ENCODE data around the gene SYNE3. TPM values are rescaled to one million over a fixed set of nuclear protein-coding genes. Genes with fewer than 3 reads are reported as not detected.

The SYNE3 gene
- total and polyA plus RNA-seq, 2 experiments from 2014 or later, result 0.16 to 2.4 TPM

GRCh38 chr14:95471016-95471415 lies 45.4 kb downstream of the SYNE3 start:
- WGBS (ENCODE audit: low lambda C conversion rate, missing lambda C conversion rate), result 88% methylated on average over 2 of the region's 2 CpGs
- Histone ChIP-seq H3K4me2 (no peak overlapping the region), H3K9me3 (ENCODE audit: low read depth) (no peaks in the 10 kb centered on the region), H3K9me2 (replicated peaks; ENCODE audit: insufficient read depth) (no peaks in the 10 kb centered on the region), H3K36me3 (replicated peaks; ENCODE audit: insufficient read depth, low read depth) (no peaks in the 10 kb centered on the region), H3K4me1 (ENCODE audit: insufficient read depth) (peaks cover 12% of the 10 kb centered on the region), H3K79me2 (no peaks in the 10 kb centered on the region), H3K4me3 (no peak overlapping the region), H3K27me3 (no peaks in the 10 kb centered on the region), H4K20me1 (ENCODE audit: insufficient read depth, poor library complexity, severe bottlenecking) (no peaks in the 10 kb centered on the region), H3K27ac (no peak overlapping the region), H2AFZ (no peak overlapping the region)
- TF ChIP-seq CTCF (IDR thresholded peaks at IDR 0.05; ENCODE audit: poor library complexity), result no peak
- TF ChIP-seq EZH2phosphoT487 (IDR thresholded peaks at IDR 0.05; ENCODE audit: low read depth, severe bottlenecking, unreplicated experiment), result no peak
- TF ChIP-seq EZH2 (IDR thresholded peaks at IDR 0.05; ENCODE audit: borderline replicate concordance), result no peak
- no peak for DNase-seq (ENCODE audit: low spot score)

- H3K4me1 ChIP-seq (ENCODE audit: insufficient read depth), result peaks cover 12% of the 10 kb centered on the region
- TF ChIP-seq CTCF (IDR thresholded peaks at IDR 0.05; ENCODE audit: poor library complexity), result no peak
- no peak for TF ChIP-seq EZH2 (IDR thresholded peaks at IDR 0.05; ENCODE audit: borderline replicate concordance)
- TF ChIP-seq EZH2phosphoT487 (IDR thresholded peaks at IDR 0.05; ENCODE audit: low read depth, severe bottlenecking, unreplicated experiment), result no peak
Measured at GRCh38 chr14:95469134-95469481, 47.3 kb downstream of the SYNE3 start.

GRCh38 chr14:95468448-95469133 lies 47.9 kb downstream of the SYNE3 start:
- Histone ChIP-seq H3K36me3 (replicated peaks; ENCODE audit: insufficient read depth, low read depth) (no peaks in the 10 kb centered on the region), H3K79me2 (no peaks in the 10 kb centered on the region), H3K27me3 (no peaks in the 10 kb centered on the region), H2AFZ (no peak overlapping the region), H3K9me3 (ENCODE audit: low read depth) (no peaks in the 10 kb centered on the region), H3K4me1 (ENCODE audit: insufficient read depth) (peaks cover 12% of the 10 kb centered on the region), H3K4me3 (no peak overlapping the region), H4K20me1 (ENCODE audit: insufficient read depth, poor library complexity, severe bottlenecking) (no peaks in the 10 kb centered on the region), H3K27ac (peak overlapping the region; percentile 94), H3K9me2 (replicated peaks; ENCODE audit: insufficient read depth) (no peaks in the 10 kb centered on the region), H3K4me2 (peak overlapping the region; percentile 48)
- no peak for TF ChIP-seq EZH2phosphoT487 (IDR thresholded peaks at IDR 0.05; ENCODE audit: low read depth, severe bottlenecking, unreplicated experiment)
- TF ChIP-seq CTCF (IDR thresholded peaks at IDR 0.05; ENCODE audit: poor library complexity), result no peak
- TF ChIP-seq EZH2 (IDR thresholded peaks at IDR 0.05; ENCODE audit: borderline replicate concordance), result no peak
- 67% methylated on average over 4 of the region's 4 CpGs for WGBS (ENCODE audit: low lambda C conversion rate, missing lambda C conversion rate)
- peak; percentile 69 for DNase-seq (ENCODE audit: low spot score)

More at GRCh38 chr14:95469134-95469481, 47.3 kb downstream of the SYNE3 start:
- no peaks in the 10 kb centered on the region for H3K9me2 ChIP-seq (replicated peaks; ENCODE audit: insufficient read depth)
- no peaks in the 10 kb centered on the region for H3K36me3 ChIP-seq (replicated peaks; ENCODE audit: insufficient read depth, low read depth)
- no peak overlapping the region for H2AFZ ChIP-seq
- H3K4me2 ChIP-seq, result no peak overlapping the region
- H3K9me3 ChIP-seq (ENCODE audit: low read depth), result no peaks in the 10 kb centered on the region
- no peaks in the 10 kb centered on the region for H3K79me2 ChIP-seq
- no peak for DNase-seq (ENCODE audit: low spot score)
- H4K20me1 ChIP-seq (ENCODE audit: insufficient read depth, poor library complexity, severe bottlenecking), result no peaks in the 10 kb centered on the region
- H3K27me3 ChIP-seq, result no peaks in the 10 kb centered on the region
- H3K4me3 ChIP-seq, result no peak overlapping the region
- 51% methylated on average over 3 of the region's 3 CpGs for WGBS (ENCODE audit: low lambda C conversion rate, missing lambda C conversion rate)
- peak overlapping the region; percentile 94 for H3K27ac ChIP-seq

Measured in hepatocyte (in vitro differentiated cells).